Measurements from ENCODE around the gene SHB. TPM values are rescaled to one million over a fixed set of nuclear protein-coding genes. Genes with fewer than 3 reads are reported as not detected.

Gene SHB
- total and polyA plus RNA-seq, 2 of the 8 experiments (the other 6 are each of a cell fraction or from before 2014, with no cell fraction given) = 4.1 to 12.6 TPM

DNA sequence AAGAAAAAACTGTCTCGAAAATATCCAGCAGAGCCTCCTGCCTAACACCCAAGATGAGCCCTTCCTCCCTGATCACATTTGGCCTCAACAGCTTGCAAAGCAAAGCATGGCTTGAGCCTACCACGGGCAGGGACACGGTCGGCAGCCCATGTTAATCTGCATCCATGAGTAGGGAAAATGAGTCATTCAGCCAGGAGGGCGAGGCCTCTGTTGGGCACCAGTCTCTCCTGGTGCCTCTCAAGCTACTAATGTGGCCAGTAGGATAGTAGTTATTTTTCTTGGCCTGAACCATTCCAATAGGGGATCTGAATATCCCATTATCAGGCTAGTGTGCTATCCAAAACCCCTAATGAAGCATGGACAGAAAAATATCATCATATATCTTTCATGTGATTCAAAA lies 43.0 kb upstream of the SHB start:
- Histone ChIP-seq H3K4me2 (ENCODE audit: insufficient read depth in 1 of 2, low read depth in 2 of 2, low read length in 2 of 2) (no peak overlapping the region), H3K9ac (replicated peaks in 1 of 4; ENCODE audit: extremely low read depth in 1 of 4, low read depth in 3 of 4, low read length in 3 of 4) (no peak overlapping the region), H3K27me3 (replicated peaks in 1 of 4; ENCODE audit: control insufficient read depth in 3 of 4, extremely low read depth in 1 of 4, insufficient read depth in 3 of 4, low read length in 3 of 4) (no peaks in the 10 kb centered on the region; a peak in 2 of 7 replicates), H4K5ac (ENCODE audit: insufficient read length, low read depth, low read length) (no peak overlapping the region), H3K4me1 (replicated peaks in 1 of 4; ENCODE audit: control insufficient read depth in 3 of 4, insufficient read depth in 4 of 4, low read length in 3 of 4) (no peaks in the 10 kb centered on the region; a peak in 1 of 7 replicates), H3K36me3 (ENCODE audit: control insufficient read depth in 2 of 4, insufficient read depth in 4 of 4, low read length in 3 of 4) (no peaks in the 10 kb centered on the region), H4K8ac (ENCODE audit: extremely low read depth, insufficient read depth, low read length) (no peak overlapping the region), H3K79me1 (ENCODE audit: low read depth, low read length) (no peaks in the 10 kb centered on the region), H2BK15ac (ENCODE audit: low read length) (no peak overlapping the region), H2AFZ (ENCODE audit: low read length) (no peak overlapping the region), H3K79me2 (ENCODE audit: control insufficient read depth in 1 of 2, insufficient read depth in 2 of 2, low read length in 2 of 2) (no peaks in the 10 kb centered on the region), H4K91ac (replicated peaks; ENCODE audit: insufficient read length, low read length) (no peak overlapping the region), H2BK12ac (ENCODE audit: low read depth, low read length) (no peak overlapping the region), H3K9me3 (ENCODE audit: insufficient read depth in 2 of 2, low read depth in 1 of 2, low read length in 1 of 2) (no peaks in the 10 kb centered on the region), H2BK120ac (replicated peaks; ENCODE audit: low read depth, low read length) (no peak overlapping the region), H3K23me2 (ENCODE audit: low read depth, low read length) (no peaks in the 10 kb centered on the region), H3K27ac (ENCODE audit: low read depth, low read length) (no peak overlapping the region), H3K14ac (ENCODE audit: insufficient read length) (no peak overlapping the region), H2AK5ac (ENCODE audit: low read depth, low read length) (no peak overlapping the region), H2BK20ac (ENCODE audit: low read length) (no peak overlapping the region), H2BK5ac (ENCODE audit: low read depth, low read length) (no peak overlapping the region), H3K4ac (replicated peaks; ENCODE audit: insufficient read length, low read depth, low read length) (no peak overlapping the region), H3K4me3 (ENCODE audit: extremely low read depth in 1 of 4, insufficient read depth in 2 of 4, low read depth in 3 of 4, low read length in 4 of 4) (no peak overlapping the region), H3K23ac (ENCODE audit: insufficient read length) (no peak overlapping the region), H3K18ac (ENCODE audit: extremely low read depth, low read length) (no peak overlapping the region), H4K20me1 (replicated peaks in 1 of 2; ENCODE audit: control insufficient read depth in 1 of 2, insufficient read depth in 2 of 2, low read length in 2 of 2) (no peaks in the 10 kb centered on the region), H3K56ac (replicated peaks; ENCODE audit: insufficient read length, low read depth, low read length) (no peak overlapping the region)
- CTCF ChIA-PET (ENCODE audit: partially characterized antibody) = interaction anchor here (2.1 kb wide), 1 partner anchor 24 kb away, joined by 8 read pairs; no protein-coding TSS in a partner anchor
- TF ChIP-seq GTF2F1 (IDR thresholded peaks at IDR 0.05; ENCODE audit: borderline replicate concordance, low read depth, low read length) (no peak), BRCA1 (IDR thresholded peaks at IDR 0.05; ENCODE audit: low read depth, low read length) (no peak), TEAD4 (IDR thresholded peaks at IDR 0.05; ENCODE audit: low read depth, low read length) (no peak), SP1 (IDR thresholded peaks at IDR 0.05; ENCODE audit: low read depth, low read length) (no peak), NRF1 (IDR thresholded peaks at IDR 0.05; ENCODE audit: low read depth, low read length) (no peak), SAP30 (IDR thresholded peaks at IDR 0.05; ENCODE audit: insufficient read depth, insufficient replicate concordance, low read length) (no peak), EZH2 (IDR thresholded peaks at IDR 0.05; ENCODE audit: low read depth, low read length, severe bottlenecking) (no peak), CTCF (IDR thresholded peaks at IDR 0.05; ENCODE audit: control extremely low read depth in 1 of 3, insufficient read depth in 1 of 3, low read depth in 1 of 3, low read length in 3 of 3) (no peak)
- no peak for FAIRE-seq
- POLR2A ChIA-PET (ENCODE audit: partially characterized antibody) = no interaction called here
- no peak for DNase-seq (ENCODE audit: low read depth in 1 of 2, low spot score in 2 of 2)
- 87% methylated on average over 5 of the region's 5 CpGs; no CpG with 5 or more reads in 1 of the 2 experiments for WGBS, 2 experiments (ENCODE audit: extremely low coverage in 1 of 2, insufficient coverage in 1 of 2, insufficient read length in 1 of 2, insufficient replicate concordance in 2 of 2, low coverage in 1 of 2, low lambda C conversion rate in 2 of 2, missing lambda C conversion rate in 1 of 2)
